CD14-positive monocyte (primary cell): Measurements from ENCODE around the gene CNTNAP2. TPM values are rescaled to one million over a fixed set of nuclear protein-coding genes. Genes with fewer than 3 reads are reported as not detected.

Source experiments
- DNase-seq, 3 donors: peaks; one replicate each; pipeline ENCODE4 v3.0.0-alpha.2; 2011 to 2022
- H2AFZ ChIP-seq: 2 replicates; pipeline ENCODE4 v1.6.0; 2012; ENCODE audit warnings: mild to moderate bottlenecking, low read depth, low read length, inconsistent platforms; ENCODE audit not compliant: insufficient read depth, poor library complexity, severe bottlenecking
- H3K27ac ChIP-seq, 2 donors: 1 replicate in 1 of 2; 2 replicates in 1 of 2; pipeline ENCODE4 v1.5.1; 2012 to 2013; ENCODE audit warnings: low read length in 2 of 2, control low read depth in 1 of 2, inconsistent platforms in 1 of 2, low read depth in 1 of 2, mild to moderate bottlenecking in 1 of 2
- H3K27me3 ChIP-seq, 2 donors: one replicate each; pipeline versions ENCODE4 v1.6.0 to v1.6.1; 2011 to 2013; ENCODE audit warnings: low read length in 2 of 2; ENCODE audit not compliant: control insufficient read depth in 2 of 2, insufficient read depth in 2 of 2
- H3K36me3 ChIP-seq, 2 donors: replicated peaks in 1 of 2; 1 replicate in 1 of 2; 2 replicates in 1 of 2; pipeline versions ENCODE4 v1.5.1 to v1.6.1; 2012 to 2013; ENCODE audit warnings: low read length in 2 of 2, control low read depth in 1 of 2, inconsistent platforms in 1 of 2, mild to moderate bottlenecking in 1 of 2; ENCODE audit not compliant: insufficient read depth in 2 of 2, control insufficient read depth in 1 of 2
- H3K4me1 ChIP-seq, 2 donors: 1 replicate in 1 of 2; 2 replicates in 1 of 2; pipeline versions ENCODE4 v1.5.1 to v1.6.1; 2012 to 2013; ENCODE audit warnings: low read length in 2 of 2, control low read depth in 1 of 2, inconsistent platforms in 1 of 2, mild to moderate bottlenecking in 1 of 2, moderate library complexity in 1 of 2; ENCODE audit not compliant: insufficient read depth in 2 of 2, control insufficient read depth in 1 of 2
- H3K4me2 ChIP-seq: replicated peaks from 2 replicates; pipeline ENCODE3; 2012; ENCODE audit warnings: low read length, moderate library complexity, mild to moderate bottlenecking; ENCODE audit not compliant: poor library complexity, severe bottlenecking; ENCODE audit errors: extremely low read depth
- H3K4me3 ChIP-seq, 3 experiments: fragments of 200-600 bp in 1 of 3; sonication (generic) in 1 of 3; replicated peaks in 1 of 3; 1 replicate in 2 of 3; 2 replicates in 1 of 3; pipeline ENCODE4 v1.5.1; 2011 to 2013; ENCODE audit warnings: low read length in 3 of 3, mild to moderate bottlenecking in 3 of 3, control low read depth in 2 of 3, low read depth in 2 of 3, inconsistent platforms in 1 of 3, moderate library complexity in 1 of 3
- H3K79me2 ChIP-seq: 2 replicates; pipeline ENCODE4 v1.6.0; 2012; ENCODE audit warnings: mild to moderate bottlenecking, control low read depth, inconsistent platforms, low read length, moderate library complexity; ENCODE audit not compliant: insufficient read depth
- H3K9ac ChIP-seq: 2 replicates; pipeline ENCODE4 v1.6.0; 2017; ENCODE audit warnings: low read length, mild to moderate bottlenecking; ENCODE audit not compliant: insufficient read depth, poor library complexity, severe bottlenecking
- H3K9me3 ChIP-seq, 2 donors: replicated peaks in 1 of 2; 1 replicate in 1 of 2; 2 replicates in 1 of 2; pipeline versions ENCODE4 v1.5.1 to v1.6.1; 2012 to 2013; ENCODE audit warnings: low read length in 2 of 2, control low read depth in 1 of 2; ENCODE audit not compliant: control insufficient read depth in 1 of 2, insufficient read depth in 1 of 2
- H4K20me1 ChIP-seq: 2 replicates; pipeline ENCODE4 v1.6.0; 2012; ENCODE audit warnings: mild to moderate bottlenecking, low read length, control low read depth, moderate library complexity; ENCODE audit not compliant: insufficient read depth
- H3K27ac Mint-ChIP-seq, 7 donors: one replicate each; pipeline ENCODE4 v1.8.0; 2020; ENCODE audit warnings: mild to moderate bottlenecking in 7 of 7, mixed read lengths in 7 of 7, moderate library complexity in 6 of 7, inconsistent platforms in 2 of 7
- H3K27me3 Mint-ChIP-seq, 3 donors: one replicate each; pipeline ENCODE4 v1.8.0; 2021 to 2022; ENCODE audit warnings: low read depth in 3 of 3, mild to moderate bottlenecking in 3 of 3, mixed read lengths in 3 of 3, moderate library complexity in 3 of 3, inconsistent platforms in 1 of 3
- H3K36me3 Mint-ChIP-seq, 2 donors: one replicate each; pipeline ENCODE4 v1.8.0; 2020; ENCODE audit warnings: mixed read lengths in 2 of 2, inconsistent platforms in 1 of 2, mild to moderate bottlenecking in 1 of 2
- H3K4me1 Mint-ChIP-seq: one replicate; pipeline ENCODE4 v1.8.0; 2020; ENCODE audit warnings: mild to moderate bottlenecking, mixed read lengths
- H3K4me3 Mint-ChIP-seq, 2 donors: one replicate each; pipeline ENCODE4 v1.8.0; 2020; ENCODE audit warnings: mild to moderate bottlenecking in 2 of 2, mixed read lengths in 2 of 2, moderate library complexity in 1 of 2
- H3K9me3 Mint-ChIP-seq, 7 donors: one replicate each; pipeline ENCODE4 v1.8.0; 2020 to 2022; ENCODE audit warnings: mixed read lengths in 7 of 7, mild to moderate bottlenecking in 6 of 7, moderate library complexity in 6 of 7, inconsistent platforms in 2 of 7
- CTCF ChIP-seq: fragments of 200-600 bp; IDR thresholded peaks from one replicate; pipeline ENCODE4 v1.8.0; 2022; ENCODE audit warnings: antibody characterized with exemption, mild to moderate bottlenecking
- WGBS: methylation state at CpG from one replicate; pipeline ENCODE4 v1.1.5; 2013; ENCODE audit warnings: missing lambda C conversion rate; ENCODE audit not compliant: insufficient coverage; 5-methylcytosine and 5-hydroxymethylcytosine counted together
- intact Hi-C, 2 donors: fragments of 100-400 bp; cut with micrococcal nuclease; formaldehyde crosslinking; loops; one replicate each; pipeline versions ENCODE4 v1.15.0 to v1.15.1; 2023
- polyA plus RNA-seq, 3 donors: library from polyadenylated mRNA; depleted of rRNA in 1 of 3; unstranded in 2 of 3; stranded (reverse) in 1 of 3; fragments of 300-500 nt in 2 of 3; fragments of >200 nt in 1 of 3; fragmentation: Illumina TruSeq in 2 of 3; gene quantifications; 1 replicate in 2 of 3; 2 replicates in 1 of 3; pipeline ENCODE4 v1.2.3, GENCODE V29; 2012 to 2021

The CNTNAP2 gene
- polyA plus RNA-seq, 3 donors = 0.01 TPM; not detected in 2

- no peak for DNase-seq
- Mint-ChIP-seq H3K4me1 (no peaks in the 10 kb centered on the region), H3K9me3 (peaks cover 0 to 6% (median 2%) of the 10 kb centered on the region in 7 donors), H3K4me3 (no peak overlapping the region), H3K27me3 (no peaks in the 10 kb centered on the region), H3K27ac (no peak overlapping the region), H3K36me3 (no peaks in the 10 kb centered on the region)
- Histone ChIP-seq H3K9ac (no peak overlapping the region), H3K27me3 (no peaks in the 10 kb centered on the region), H3K4me2 (no peak overlapping the region), H3K27ac (no peak overlapping the region), H2AFZ (no peak overlapping the region), H4K20me1 (no peaks in the 10 kb centered on the region), H3K4me1 (no peaks in the 10 kb centered on the region), H3K36me3 (no peaks in the 10 kb centered on the region), H3K79me2 (no peaks in the 10 kb centered on the region), H3K4me3 (no peak overlapping the region), H3K9me3 (no peaks in the 10 kb centered on the region)
- intact Hi-C loops = no loop called here
- no peak for TF ChIP-seq CTCF
- no CpG with 5 or more reads among the region's 1 CpG for WGBS
Measured at GRCh38 chr7:147298611-147299043, 1182.0 kb downstream of the CNTNAP2 start.

- no peak overlapping the region for H3K27ac Mint-ChIP-seq
- H3K4me1 Mint-ChIP-seq = no peaks in the 10 kb centered on the region
- WGBS = 100% methylated on average over 1 of the region's 1 CpG
Measured at GRCh38 chr7:147300293-147300692, 1183.7 kb downstream of the CNTNAP2 start.

More at GRCh38 chr7:147300293-147300692, 1183.7 kb downstream of the CNTNAP2 start:
- Mint-ChIP-seq H3K36me3 (no peaks in the 10 kb centered on the region), H3K4me3 (no peak overlapping the region), H3K9me3 (peaks cover 0 to 11% (median 3%) of the 10 kb centered on the region in 7 donors), H3K27me3 (no peaks in the 10 kb centered on the region)
- no peaks in the 10 kb centered on the region for H3K27me3 ChIP-seq
- H3K9ac ChIP-seq = no peak overlapping the region
- no peak for TF ChIP-seq CTCF
- no peaks in the 10 kb centered on the region for H3K79me2 ChIP-seq
- no peak overlapping the region for H3K27ac ChIP-seq
- intact Hi-C loops = no loop called here
- no peaks in the 10 kb centered on the region for H4K20me1 ChIP-seq
- H3K4me2 ChIP-seq = no peak overlapping the region
- H3K36me3 ChIP-seq = no peaks in the 10 kb centered on the region
- no peak for DNase-seq
- H3K4me1 ChIP-seq = no peaks in the 10 kb centered on the region
- no peak overlapping the region for H2AFZ ChIP-seq
- no peak overlapping the region for H3K4me3 ChIP-seq
- peaks cover 0 to 8% of the 10 kb centered on the region in 2 donors for H3K9me3 ChIP-seq
